Measurements from ENCODE around the gene CCM2. TPM values are rescaled to one million over a fixed set of nuclear protein-coding genes. Genes with fewer than 3 reads are reported as not detected.

Gene CCM2
- total and polyA plus RNA-seq, 2 of the 8 experiments (the other 6 are each of a cell fraction or from before 2014, with no cell fraction given), result 31.6 to 41.2 TPM

DNA sequence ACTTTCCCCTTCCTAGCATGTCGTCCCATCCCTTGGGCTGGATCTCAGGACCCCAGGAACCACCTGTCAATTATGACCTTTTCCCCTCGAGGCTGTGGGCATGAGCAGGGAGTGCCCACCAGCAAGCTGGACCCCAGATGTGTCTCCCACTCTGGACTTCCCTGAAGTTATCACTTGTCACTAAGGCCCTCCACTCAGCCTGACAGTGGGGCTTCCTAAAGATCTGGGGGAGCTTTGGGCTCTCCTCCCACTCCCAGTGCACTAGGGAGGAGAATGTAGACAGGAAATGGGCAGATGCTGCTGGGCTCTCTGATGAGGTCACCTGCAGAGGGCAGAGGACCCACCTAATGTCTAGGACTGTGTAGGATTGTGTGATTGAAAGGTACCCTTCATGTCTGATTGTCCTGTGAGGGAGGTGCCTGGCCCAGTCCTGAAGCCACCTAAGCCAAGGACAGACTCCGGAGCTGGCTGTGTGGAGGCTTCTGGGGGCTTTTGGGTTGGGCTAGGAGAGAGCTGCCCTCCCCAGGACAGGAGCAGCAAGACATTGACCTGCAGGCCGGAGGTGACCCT is 39.9 kb upstream of the CCM2 start:
- H3K27me3 ChIP-seq (replicated peaks in 1 of 4; ENCODE audit: control insufficient read depth in 3 of 4, extremely low read depth in 1 of 4, insufficient read depth in 3 of 4, low read length in 3 of 4), result peaks cover 10 to 40% (median 23%) of the 10 kb centered on the region in 4 experiments; a peak in 6 of 7 replicates
- H3K79me1 ChIP-seq (ENCODE audit: low read depth, low read length), result no peaks in the 10 kb centered on the region
- H3K36me3 ChIP-seq (ENCODE audit: control insufficient read depth in 2 of 4, insufficient read depth in 4 of 4, low read length in 3 of 4), result no peaks in the 10 kb centered on the region
- H3K4me3 ChIP-seq (ENCODE audit: extremely low read depth in 1 of 4, insufficient read depth in 2 of 4, low read depth in 3 of 4, low read length in 4 of 4), result no peak overlapping the region
- no peak overlapping the region for H3K18ac ChIP-seq (ENCODE audit: extremely low read depth, low read length)
- no peak overlapping the region for H3K23ac ChIP-seq (ENCODE audit: insufficient read length)
- peaks cover 5% of the 10 kb centered on the region; the same call in 1 of the 2 replicates for H3K23me2 ChIP-seq (ENCODE audit: low read depth, low read length)
- H2AK5ac ChIP-seq (ENCODE audit: low read depth, low read length), result no peak overlapping the region
- FAIRE-seq, result no peak
- no peak overlapping the region for H3K4me2 ChIP-seq (ENCODE audit: insufficient read depth in 1 of 2, low read depth in 2 of 2, low read length in 2 of 2)
- H3K4me1 ChIP-seq (replicated peaks in 1 of 4; ENCODE audit: control insufficient read depth in 3 of 4, insufficient read depth in 4 of 4, low read length in 3 of 4), result peaks cover 0 to 11% (median 4%) of the 10 kb centered on the region in 4 experiments; a peak in 4 of 7 replicates
- H4K20me1 ChIP-seq (replicated peaks in 1 of 2; ENCODE audit: control insufficient read depth in 1 of 2, insufficient read depth in 2 of 2, low read length in 2 of 2), result no peaks in the 10 kb centered on the region
- H2AFZ ChIP-seq (ENCODE audit: low read length), result no peak overlapping the region
- H4K8ac ChIP-seq (ENCODE audit: extremely low read depth, insufficient read depth, low read length), result no peak overlapping the region; the same call in 1 of the 2 replicates
- H3K79me2 ChIP-seq (ENCODE audit: control insufficient read depth in 1 of 2, insufficient read depth in 2 of 2, low read length in 2 of 2), result no peaks in the 10 kb centered on the region
- H2BK20ac ChIP-seq (ENCODE audit: low read length), result no peak overlapping the region
- no peak overlapping the region for H2BK120ac ChIP-seq (replicated peaks; ENCODE audit: low read depth, low read length)
- ChIA-PET CTCF (ENCODE audit: partially characterized antibody) (interaction anchor here (0.6 to 1.0 kb wide), 5 partner anchors 14 to 155 kb away, joined by 3 to 4 read pairs (median 3); no protein-coding TSS in a partner anchor), POLR2A (ENCODE audit: partially characterized antibody) (interaction anchor here (1.0 to 17.9 kb wide), 4 partner anchors 14 to 112 kb away, joined by 3 to 327 read pairs (median 3); partner anchors contain the start of gene MYO1G)
- H3K9me3 ChIP-seq (ENCODE audit: insufficient read depth in 2 of 2, low read depth in 1 of 2, low read length in 1 of 2), result no peaks in the 10 kb centered on the region
- H3K56ac ChIP-seq (replicated peaks; ENCODE audit: insufficient read length, low read depth, low read length), result no peak overlapping the region
- 81% methylated on average over 4 of the region's 4 CpGs; no CpG with 5 or more reads in 1 of the 2 experiments for WGBS, 2 experiments (ENCODE audit: extremely low coverage in 1 of 2, insufficient coverage in 1 of 2, insufficient read length in 1 of 2, insufficient replicate concordance in 2 of 2, low coverage in 1 of 2, low lambda C conversion rate in 2 of 2, missing lambda C conversion rate in 1 of 2)
- no peak overlapping the region for H2BK5ac ChIP-seq (ENCODE audit: low read depth, low read length)
- H3K27ac ChIP-seq (ENCODE audit: low read depth, low read length), result no peak overlapping the region
- H3K14ac ChIP-seq (ENCODE audit: insufficient read length), result no peak overlapping the region
- H3K4ac ChIP-seq (replicated peaks; ENCODE audit: insufficient read length, low read depth, low read length), result no peak overlapping the region
- H3K9ac ChIP-seq (replicated peaks in 1 of 4; ENCODE audit: extremely low read depth in 1 of 4, low read depth in 3 of 4, low read length in 3 of 4), result no peak overlapping the region
- H4K91ac ChIP-seq (replicated peaks; ENCODE audit: insufficient read length, low read length), result no peak overlapping the region
- DNase-seq (ENCODE audit: low read depth in 1 of 2, low spot score in 2 of 2), result no peak
- H2BK12ac ChIP-seq (ENCODE audit: low read depth, low read length), result no peak overlapping the region
- no peak overlapping the region for H2BK15ac ChIP-seq (ENCODE audit: low read length)
- H4K5ac ChIP-seq (ENCODE audit: insufficient read length, low read depth, low read length), result no peak overlapping the region
- TF ChIP-seq YY1 (IDR thresholded peaks at IDR 0.05; ENCODE audit: low read depth, low read length) (no peak), EZH2 (IDR thresholded peaks at IDR 0.05; ENCODE audit: low read depth, low read length, severe bottlenecking) (no peak), ZNF274 (IDR thresholded peaks at IDR 0.05; ENCODE audit: borderline replicate concordance, extremely low read depth, low read length) (no peak), SIRT6 (IDR thresholded peaks at IDR 0.05; ENCODE audit: low read length) (no peak), CHD1 (IDR thresholded peaks at IDR 0.05; ENCODE audit: low read depth, low read length) (no peak), MAFK (IDR thresholded peaks at IDR 0.05; ENCODE audit: low read depth, low read length) (no peak), SP4 (IDR thresholded peaks at IDR 0.05; ENCODE audit: low read length) (no peak), ATF3 (IDR thresholded peaks at IDR 0.05; ENCODE audit: insufficient read depth, low read depth, low read length) (no peak), CBX8 (IDR thresholded peaks at IDR 0.05; ENCODE audit: borderline replicate concordance, low read depth, low read length) (no peak), RBBP5 (IDR thresholded peaks at IDR 0.05; ENCODE audit: borderline replicate concordance, low read depth, low read length) (no peak), CTBP2 (IDR thresholded peaks at IDR 0.05; ENCODE audit: borderline replicate concordance, insufficient read depth, insufficient read length, low read length) (no peak), RXRA (IDR thresholded peaks at IDR 0.05; ENCODE audit: insufficient read depth, low read depth, low read length) (no peak)
- TF ChIP-seq, protein P1, sequence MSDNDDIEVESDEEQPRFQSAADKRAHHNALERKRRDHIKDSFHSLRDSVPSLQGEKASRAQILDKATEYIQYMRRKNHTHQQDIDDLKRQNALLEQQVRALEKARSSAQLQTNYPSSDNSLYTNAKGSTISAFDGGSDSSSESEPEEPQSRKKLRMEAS (IDR thresholded peaks at IDR 0.05), result no peak

Data from H1 (cell line).